HL-60/S4 treated with retinoic acid at 250 ng/mL for 4 days and 3 days (cell line): ENCODE results near the gene MLST8.

Experiments
- in situ Hi-C: fragments of 300-500 bp; cut with MboI; formaldehyde crosslinking; loops from 2 replicates; pipeline ENCODE4 v1.7.0; 2022; ENCODE audit warnings: low sequenced_read_pairs

Gene MLST8

GRCh38 chr16:2208308-2208707 lies 3.1 kb downstream of the MLST8 start:
- in situ Hi-C loops = no loop called here

GRCh38 chr16:2208772-2209171 lies 3.5 kb downstream of the MLST8 start:
- in situ Hi-C loops = no loop called here

GRCh38 chr16:2209258-2210008 lies 4.2 kb downstream of the MLST8 start:
- in situ Hi-C loops = no loop called here

DNA sequence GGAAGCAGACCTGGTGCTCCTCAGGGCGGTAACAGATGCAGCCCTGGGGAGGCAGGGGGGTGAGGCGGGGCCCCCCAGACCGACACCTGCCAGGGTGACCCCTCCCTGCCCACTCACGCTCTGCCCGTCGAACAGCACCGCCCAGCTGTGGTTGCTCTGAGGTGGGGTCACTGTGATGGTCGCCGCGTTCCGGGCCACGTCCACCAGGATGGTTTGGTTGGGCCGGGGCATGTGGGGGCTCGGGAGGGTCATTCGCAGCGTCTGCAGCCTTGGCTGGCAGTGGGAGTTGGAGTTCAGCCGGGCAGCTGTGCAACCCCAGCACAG lies 4.7 kb downstream of the MLST8 start:
- in situ Hi-C loops = no loop called here

- in situ Hi-C loops = no loop called here
Observed at GRCh38 chr16:2210386-2211365, 5.4 kb downstream of the MLST8 start, which contains the start of gene BRICD5. TSS of gene BRICD5 (minus strand) at chr16:2210863. CDS start at chr16:2210833, 30 bp downstream.

GRCh38 chr16:2211923-2212347 lies 6.7 kb downstream of the MLST8 start:
- in situ Hi-C loops = no loop called here

DNA sequence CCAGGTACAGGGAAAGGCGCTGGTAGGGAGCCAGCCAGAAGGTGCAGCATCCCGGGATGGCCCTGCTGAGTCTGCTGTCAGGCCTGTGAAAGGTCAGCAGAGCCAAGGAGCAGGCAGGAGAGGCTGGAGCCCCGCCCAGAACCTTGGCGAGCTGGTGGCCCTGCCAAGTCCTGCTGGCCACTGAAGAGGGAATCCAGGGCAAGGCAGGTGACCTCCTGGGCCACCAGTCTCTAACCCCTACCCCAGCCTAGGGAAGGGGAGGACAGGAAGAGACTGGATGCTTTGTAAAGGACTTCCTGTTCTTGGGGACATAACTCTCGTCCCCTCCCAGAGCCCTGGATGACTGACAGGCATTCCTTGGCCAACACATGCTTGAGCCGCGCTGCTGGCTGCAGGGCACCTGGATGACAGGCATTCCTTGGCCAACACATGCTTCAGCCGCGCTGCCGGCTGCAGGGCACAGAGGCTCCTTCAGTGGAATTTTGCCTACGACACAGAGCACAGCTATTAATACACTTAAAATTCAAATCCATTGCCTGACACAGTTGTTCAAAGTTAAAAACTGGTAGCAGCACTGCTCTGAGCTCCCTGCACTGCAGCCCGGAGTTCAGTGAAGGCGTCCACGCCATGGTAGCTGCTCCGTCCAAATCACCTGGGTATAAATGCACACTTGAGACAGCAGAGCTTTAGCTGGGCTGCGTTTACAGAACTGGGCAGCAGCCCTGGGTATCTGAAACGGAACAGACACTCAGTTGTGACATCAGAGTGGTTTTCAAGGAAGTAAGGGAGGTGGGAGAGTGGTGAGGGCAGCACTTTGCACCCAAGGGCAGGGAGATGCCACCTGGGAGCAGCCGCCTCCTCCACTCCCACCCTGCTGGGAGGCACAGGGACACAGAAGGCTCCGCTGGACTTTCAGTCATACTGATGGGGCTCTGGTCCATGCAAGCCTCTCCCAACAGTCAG lies 7.4 kb downstream of the MLST8 start:
- in situ Hi-C loops = no loop called here

DNA sequence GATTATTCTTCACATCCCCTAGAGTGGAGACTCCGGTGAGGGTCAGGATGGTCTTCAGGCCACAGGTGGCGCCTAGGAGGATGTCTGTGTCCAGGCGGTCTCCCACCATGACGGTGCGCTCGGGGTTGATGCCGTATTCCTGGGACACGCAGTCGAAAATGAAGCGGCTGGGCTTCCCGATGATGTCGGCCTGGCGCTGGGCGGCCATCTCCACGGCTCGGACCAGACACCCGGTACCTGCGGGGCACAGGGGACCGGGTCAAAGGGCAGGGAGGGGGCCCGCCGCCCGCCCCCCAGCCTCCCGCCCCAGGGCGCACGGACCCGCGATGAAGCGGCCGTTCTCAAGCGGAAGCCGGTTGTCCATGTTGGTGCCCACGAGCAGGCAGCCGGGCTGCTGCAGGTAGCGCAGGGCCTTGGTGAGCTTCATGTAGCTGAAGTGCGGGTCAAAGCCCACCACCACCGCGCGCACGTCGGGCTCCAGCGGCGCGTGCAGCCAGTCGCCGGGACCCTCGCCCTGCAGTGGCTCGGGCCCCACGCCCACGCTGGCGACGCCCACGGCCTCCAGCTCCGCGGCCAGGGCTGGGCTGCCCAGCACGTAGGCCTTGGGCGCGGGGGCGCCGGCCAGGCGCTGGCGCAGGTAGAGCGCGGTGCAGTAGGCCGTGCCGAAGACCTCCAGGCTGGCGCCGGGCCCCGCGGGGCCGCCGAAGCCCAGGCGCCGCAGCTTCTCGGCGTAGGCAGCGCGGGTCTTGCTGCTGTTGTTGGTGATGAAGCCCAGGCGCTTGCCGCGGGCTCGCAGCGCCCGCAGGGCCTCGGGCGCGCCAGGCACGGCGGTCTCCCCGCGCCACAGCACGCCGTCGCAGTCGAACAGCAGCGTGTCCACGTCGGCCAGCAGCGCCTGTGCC lies 8.8 kb downstream of the MLST8 start:
- in situ Hi-C loops = no loop called here

- in situ Hi-C loops = no loop called here
Observed at GRCh38 chr16:2214719-2214968, 9.4 kb downstream of the MLST8 start, which contains the start of gene PGP. TSS of gene PGP (minus strand) at chr16:2214840. CDS start at chr16:2214777, 63 bp downstream.

DNA sequence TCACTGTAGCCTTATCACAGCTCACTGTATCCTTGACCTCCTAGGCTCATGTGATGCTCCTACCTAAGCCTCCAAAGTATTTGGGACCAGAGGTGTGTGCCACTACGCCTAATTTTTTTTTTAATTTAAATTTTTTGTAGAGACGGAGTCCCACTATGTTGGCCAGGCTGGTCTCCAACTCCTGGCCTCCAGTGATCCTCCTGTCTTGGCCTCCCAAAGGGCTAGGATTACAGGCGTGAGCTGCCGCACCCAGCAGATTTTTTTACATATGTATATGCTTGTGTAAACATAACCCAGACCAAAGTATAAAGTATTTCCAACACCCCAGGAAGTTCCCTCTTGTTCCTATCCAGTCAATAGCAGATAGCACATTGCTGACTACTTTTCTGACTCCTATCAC lies 11.1 kb downstream of the MLST8 start:
- in situ Hi-C loops = no loop called here

DNA sequence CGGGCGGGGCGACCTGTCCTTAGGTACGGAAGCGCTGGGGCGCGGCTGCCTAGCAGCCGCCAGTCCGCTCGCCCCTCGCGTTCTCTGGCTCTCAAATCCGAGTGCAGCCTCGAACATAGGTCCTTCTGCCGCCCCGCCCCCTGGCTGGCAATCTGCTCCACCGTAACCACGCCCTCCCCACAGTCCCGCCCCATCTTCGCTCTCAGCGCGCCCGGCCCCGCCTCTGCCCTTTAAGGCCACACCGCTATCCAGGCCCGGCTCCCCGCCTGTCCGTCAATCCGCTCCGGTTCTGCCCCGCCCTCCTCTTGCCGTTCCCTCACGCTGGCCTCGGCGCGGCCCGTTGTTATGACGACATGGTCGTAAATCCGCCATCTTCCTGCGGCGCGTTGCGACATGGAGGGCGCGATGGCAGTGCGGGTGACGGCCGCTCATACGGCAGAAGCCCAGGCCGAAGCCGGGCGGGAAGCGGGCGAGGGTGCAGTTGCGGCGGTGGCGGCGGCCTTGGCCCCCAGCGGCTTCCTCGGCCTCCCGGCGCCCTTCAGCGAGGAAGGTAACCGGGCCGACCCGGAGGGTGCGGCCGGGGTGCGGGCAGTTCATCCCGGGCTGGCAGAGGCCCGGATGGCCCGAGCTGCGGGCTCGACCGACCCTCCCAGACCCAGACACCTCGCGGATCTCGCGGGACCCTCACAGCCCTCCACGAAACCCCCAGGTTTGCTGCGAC lies 18.1 kb downstream of the MLST8 start, which contains the start of gene E4F1:
E4F1 (plus strand) TSS at position 371 of the 721 bp plus-strand sequence; CDS start at position 394, 23 bp downstream.
- in situ Hi-C loops = no loop called here

DNA sequence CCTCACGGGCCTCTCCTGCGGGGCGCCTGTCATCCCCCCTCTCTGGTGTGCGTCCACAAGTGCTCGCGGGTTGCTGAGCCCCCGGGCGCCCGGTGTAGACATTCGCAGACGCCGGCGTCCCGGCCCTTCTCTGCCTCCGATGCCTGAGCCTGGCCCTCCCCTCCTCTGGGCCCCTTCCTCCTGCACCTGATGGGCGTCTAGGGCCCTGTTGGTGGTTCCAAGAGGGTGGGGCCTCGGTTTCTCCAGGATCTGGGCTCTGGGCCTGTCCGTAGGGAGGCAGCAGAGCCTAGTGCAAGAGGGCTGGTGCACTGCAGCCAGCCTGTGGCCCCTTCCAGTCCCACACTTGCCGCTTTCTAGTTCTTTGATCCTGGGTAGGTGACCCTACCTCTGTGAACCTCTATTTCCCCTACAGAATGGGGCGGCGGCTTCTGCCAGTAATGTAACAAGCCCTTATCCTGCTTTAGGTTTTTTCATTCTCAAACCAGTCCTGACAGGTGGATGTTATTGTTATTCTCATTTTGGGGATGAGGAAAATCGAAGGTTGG lies 18.8 kb downstream of the MLST8 start:
- in situ Hi-C loops = no loop called here

DNA sequence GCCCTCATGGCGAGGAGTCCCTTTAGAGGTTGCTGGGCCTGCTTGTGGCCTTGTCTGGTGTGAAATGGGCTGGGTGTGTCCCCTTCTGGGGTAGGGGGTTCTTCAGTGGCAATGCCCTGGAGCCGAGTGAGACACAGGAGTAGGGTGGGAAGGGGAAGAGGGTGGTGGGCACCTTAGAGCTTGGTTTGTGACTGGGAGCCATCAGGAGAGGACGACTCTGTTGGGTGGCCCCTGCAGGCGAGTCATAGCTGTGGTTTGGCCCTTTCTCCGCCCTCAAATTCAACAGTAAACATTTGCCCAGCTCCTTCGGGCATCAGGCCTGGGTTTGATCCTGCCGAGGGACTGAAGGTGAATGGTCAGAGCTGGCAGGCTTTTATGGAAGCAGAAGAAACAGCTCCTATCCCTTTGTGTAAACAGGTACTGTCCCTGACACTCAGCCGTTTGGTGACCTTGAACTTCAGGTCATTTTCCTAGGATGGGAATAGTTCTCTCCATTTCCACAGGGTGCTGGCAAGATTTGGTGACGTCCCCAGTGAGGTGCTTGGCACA lies 21.1 kb downstream of the MLST8 start:
- in situ Hi-C loops = no loop called here

DNA sequence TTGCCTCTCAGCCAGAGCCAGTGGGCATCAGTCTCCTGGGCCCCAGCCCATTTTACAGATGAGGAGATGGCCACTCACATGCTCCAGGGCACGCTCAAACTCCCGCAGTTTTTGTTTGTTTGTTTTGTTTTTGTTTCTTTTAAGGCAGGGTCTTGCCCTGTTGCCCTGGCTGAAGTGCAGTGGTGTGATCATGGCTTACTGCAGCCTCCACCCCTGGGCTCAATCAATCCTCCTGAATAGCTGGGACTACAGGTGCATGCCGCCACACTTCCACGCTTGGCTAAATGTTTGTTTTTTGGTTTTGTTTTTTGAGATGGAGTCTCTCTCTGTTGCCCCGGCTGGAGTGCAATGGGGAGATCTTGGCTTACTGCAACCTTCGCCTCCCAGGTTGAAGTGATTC lies 21.7 kb downstream of the MLST8 start:
- in situ Hi-C loops = no loop called here

- in situ Hi-C loops = no loop called here
Observed at GRCh38 chr16:2228161-2228824, 23.0 kb downstream of the MLST8 start.

DNA sequence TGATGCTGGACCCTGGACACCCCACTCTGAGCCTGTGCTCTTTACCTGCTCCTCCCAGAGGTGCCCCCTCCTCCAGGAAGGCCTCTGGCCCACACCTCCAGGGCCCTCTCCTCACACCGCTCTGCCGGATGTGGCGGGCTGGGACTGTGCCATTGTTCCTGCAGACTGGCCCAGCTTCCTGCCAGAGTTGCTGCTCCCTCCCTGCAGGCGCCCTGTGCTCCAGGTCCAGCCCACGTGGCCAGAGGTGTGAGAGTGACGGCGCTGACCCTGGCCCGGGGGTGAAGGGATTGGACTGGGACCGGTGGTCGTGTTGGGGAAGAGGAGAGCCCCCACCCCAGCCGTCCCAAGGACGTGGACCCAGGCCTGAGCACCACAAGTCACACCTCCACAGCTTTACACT lies 23.8 kb downstream of the MLST8 start:
- in situ Hi-C loops = no loop called here

GRCh38 chr16:2229632-2230250 lies 24.5 kb downstream of the MLST8 start:
- in situ Hi-C loops = no loop called here

DNA sequence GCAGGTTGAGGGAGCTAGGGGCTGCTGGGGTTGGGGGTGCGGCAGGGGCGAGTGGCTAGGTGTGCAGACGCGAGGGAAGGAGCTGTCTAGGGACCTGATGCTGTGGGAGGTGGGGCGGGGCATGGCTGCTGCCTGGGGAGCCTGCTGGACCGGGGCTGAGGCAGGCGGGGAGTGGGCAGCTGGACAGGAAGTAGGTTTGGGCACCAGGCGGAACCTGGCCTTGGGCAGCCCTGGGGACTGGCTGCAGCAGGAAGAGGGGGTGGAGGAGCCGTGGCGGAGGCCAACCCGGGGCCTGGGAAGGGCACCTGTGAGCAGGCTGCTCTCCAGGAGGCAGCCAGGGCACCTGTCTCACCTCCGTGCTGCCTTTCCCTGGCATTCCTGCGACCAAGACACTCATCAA lies 25.1 kb downstream of the MLST8 start:
- in situ Hi-C loops = no loop called here
